ENCODE results near the gene ZMYND11. TPM values are rescaled to one million over a fixed set of nuclear protein-coding genes. Genes with fewer than 3 reads are reported as not detected.

The ZMYND11 gene
- total and polyA plus RNA-seq, 11 donors: 22.7 to 96.6 (median 73.3) TPM

- 91 to 96% (median 94%) methylated on average over 9 of the region's 9 CpGs for WGBS, 4 donors
- intact Hi-C loops (cut with DNase I): no loop called here
- ATAC-seq (no peak), DNase-seq (no peak)
- H3K36me3 ChIP-seq: peaks cover 0 to 43% (median 29%) of the 10 kb centered on the region in 9 donors
- peaks cover 0 to 8% (median 0%) of the 10 kb centered on the region in 12 donors for H3K4me1 ChIP-seq
- no peak overlapping the region for H3K27ac ChIP-seq
- TF ChIP-seq CTCF (IDR thresholded peaks at IDR 0.05) (no peak), POLR2A (IDR thresholded peaks at IDR 0.05) (no peak)
- no peaks in the 10 kb centered on the region for H3K27me3 ChIP-seq
- H3K4me3 ChIP-seq: no peak overlapping the region
- no peaks in the 10 kb centered on the region for H3K9me3 ChIP-seq
Observed at GRCh38 chr10:234708-235406, 99.6 kb downstream of the ZMYND11 start.

GRCh38 chr10:235915-236314 is 100.7 kb downstream of the ZMYND11 start:
- TF ChIP-seq CTCF (IDR thresholded peaks at IDR 0.05) (no peak), POLR2A (IDR thresholded peaks at IDR 0.05) (no peak)
- Histone ChIP-seq H3K4me1 (peaks cover 0 to 8% (median 0%) of the 10 kb centered on the region in 12 donors), H3K4me3 (no peak overlapping the region), H3K36me3 (peaks cover 0 to 53% (median 40%) of the 10 kb centered on the region in 9 donors), H3K27me3 (no peaks in the 10 kb centered on the region), H3K9me3 (no peaks in the 10 kb centered on the region), H3K27ac (no peak overlapping the region)
- DNase-seq: no peak
- intact Hi-C loops (cut with DNase I): no loop called here
- no peak for ATAC-seq
- 57 to 64% (median 59%) methylated on average over 3 of the region's 3 CpGs for WGBS, 4 donors

GRCh38 chr10:239109-239508 is 103.9 kb downstream of the ZMYND11 start:
- 94 to 97% (median 95%) methylated on average over 6 of the region's 6 CpGs for WGBS, 4 donors

More at GRCh38 chr10:239109-239508, 103.9 kb downstream of the ZMYND11 start:
- H3K27me3 ChIP-seq: no peaks in the 10 kb centered on the region
- no peak for ATAC-seq
- TF ChIP-seq POLR2A (IDR thresholded peaks at IDR 0.05): no peak
- no peak for TF ChIP-seq CTCF (IDR thresholded peaks at IDR 0.05)
- intact Hi-C loops (cut with DNase I): no loop called here
- H3K9me3 ChIP-seq: no peaks in the 10 kb centered on the region
- no peak overlapping the region for H3K27ac ChIP-seq
- no peak overlapping the region for H3K4me3 ChIP-seq
- peaks cover 0 to 15% (median 0%) of the 10 kb centered on the region in 12 donors for H3K4me1 ChIP-seq
- no peak for DNase-seq
- peaks cover 0 to 77% (median 71%) of the 10 kb centered on the region in 9 donors for H3K36me3 ChIP-seq
